ENCODE measurements around the gene B4GALNT3.

DNA sequence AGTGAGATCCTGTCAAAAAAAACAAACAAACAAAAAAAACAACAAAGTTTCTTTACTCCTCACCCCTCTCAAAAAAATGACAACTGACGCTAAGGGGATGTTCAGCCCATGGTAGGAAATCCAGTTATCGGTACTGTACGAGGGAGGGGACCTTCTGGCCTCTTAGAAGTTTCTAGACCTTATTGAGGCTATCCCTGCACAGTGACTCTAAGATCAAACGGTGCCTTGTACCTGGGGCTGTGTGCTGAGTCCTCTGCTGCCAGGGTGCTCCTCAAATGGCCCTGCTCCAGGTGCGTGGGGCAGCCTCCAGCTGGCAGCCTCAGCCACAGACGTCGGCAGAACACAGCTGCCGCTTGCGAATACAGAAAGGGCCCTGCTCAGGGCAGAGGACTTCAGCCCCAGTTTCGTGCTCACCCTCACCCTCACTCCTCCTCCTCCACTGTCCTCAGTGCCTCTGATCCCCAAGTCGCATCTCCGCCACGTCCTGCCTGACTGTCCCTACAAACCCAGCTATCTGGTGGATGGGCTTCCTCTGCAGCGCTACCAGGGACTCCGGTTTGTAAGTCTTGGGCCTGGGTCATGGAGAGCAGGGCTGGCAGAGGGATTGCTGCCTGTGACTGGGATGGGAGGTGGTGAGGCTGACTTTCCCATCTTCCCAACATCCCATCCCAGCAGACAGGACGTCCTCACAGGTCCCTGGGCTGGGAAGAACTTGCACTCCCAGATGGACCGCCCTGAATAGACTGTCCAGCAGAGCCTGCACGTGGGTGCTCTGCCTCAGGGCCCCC lies 90.9 kb downstream of the B4GALNT3 start:
- TF ChIP-seq, protein P1, sequence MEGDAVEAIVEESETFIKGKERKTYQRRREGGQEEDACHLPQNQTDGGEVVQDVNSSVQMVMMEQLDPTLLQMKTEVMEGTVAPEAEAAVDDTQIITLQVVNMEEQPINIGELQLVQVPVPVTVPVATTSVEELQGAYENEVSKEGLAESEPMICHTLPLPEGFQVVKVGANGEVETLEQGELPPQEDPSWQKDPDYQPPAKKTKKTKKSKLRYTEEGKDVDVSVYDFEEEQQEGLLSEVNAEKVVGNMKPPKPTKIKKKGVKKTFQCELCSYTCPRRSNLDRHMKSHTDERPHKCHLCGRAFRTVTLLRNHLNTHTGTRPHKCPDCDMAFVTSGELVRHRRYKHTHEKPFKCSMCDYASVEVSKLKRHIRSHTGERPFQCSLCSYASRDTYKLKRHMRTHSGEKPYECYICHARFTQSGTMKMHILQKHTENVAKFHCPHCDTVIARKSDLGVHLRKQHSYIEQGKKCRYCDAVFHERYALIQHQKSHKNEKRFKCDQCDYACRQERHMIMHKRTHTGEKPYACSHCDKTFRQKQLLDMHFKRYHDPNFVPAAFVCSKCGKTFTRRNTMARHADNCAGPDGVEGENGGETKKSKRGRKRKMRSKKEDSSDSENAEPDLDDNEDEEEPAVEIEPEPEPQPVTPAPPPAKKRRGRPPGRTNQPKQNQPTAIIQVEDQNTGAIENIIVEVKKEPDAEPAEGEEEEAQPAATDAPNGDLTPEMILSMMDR (IDR thresholded peaks at IDR 0.05 in 4 of 5, conservative IDR thresholded peaks at IDR 0.05 in 1 of 5), result no peak
- TF ChIP-seq POLR2A (IDR thresholded peaks at IDR 0.05), result no peak

All from gastrocnemius medialis (tissue), 4 donors.